ENCODE data around the gene PLPPR2.

The PLPPR2 gene

DNA sequence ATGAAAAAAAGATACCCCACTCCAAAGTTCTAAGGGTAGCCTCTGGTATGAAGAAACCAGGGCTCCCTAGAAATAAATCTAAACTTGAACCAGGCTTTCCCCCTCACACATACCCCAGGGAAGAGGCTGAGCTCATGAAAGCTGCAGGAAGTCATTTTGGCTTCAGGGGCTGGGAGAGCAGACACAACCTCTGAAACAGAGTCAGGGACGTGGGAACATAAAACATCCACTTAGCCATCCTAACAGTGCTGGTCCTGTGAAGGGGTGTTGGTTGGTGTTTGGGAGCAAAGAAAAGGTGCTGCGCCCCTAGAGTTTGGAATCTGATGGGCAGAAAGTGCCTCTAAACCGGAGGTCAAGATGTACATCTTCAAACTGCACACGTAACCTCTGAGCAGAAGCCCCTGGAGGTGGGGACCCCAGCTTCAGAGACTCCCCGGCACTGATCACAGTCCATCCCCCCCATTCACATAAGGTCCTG lies 31.6 kb upstream of the PLPPR2 start:
- DNase-seq (ENCODE audit: low spot score), result no peak
- TF ChIP-seq, protein P1, sequence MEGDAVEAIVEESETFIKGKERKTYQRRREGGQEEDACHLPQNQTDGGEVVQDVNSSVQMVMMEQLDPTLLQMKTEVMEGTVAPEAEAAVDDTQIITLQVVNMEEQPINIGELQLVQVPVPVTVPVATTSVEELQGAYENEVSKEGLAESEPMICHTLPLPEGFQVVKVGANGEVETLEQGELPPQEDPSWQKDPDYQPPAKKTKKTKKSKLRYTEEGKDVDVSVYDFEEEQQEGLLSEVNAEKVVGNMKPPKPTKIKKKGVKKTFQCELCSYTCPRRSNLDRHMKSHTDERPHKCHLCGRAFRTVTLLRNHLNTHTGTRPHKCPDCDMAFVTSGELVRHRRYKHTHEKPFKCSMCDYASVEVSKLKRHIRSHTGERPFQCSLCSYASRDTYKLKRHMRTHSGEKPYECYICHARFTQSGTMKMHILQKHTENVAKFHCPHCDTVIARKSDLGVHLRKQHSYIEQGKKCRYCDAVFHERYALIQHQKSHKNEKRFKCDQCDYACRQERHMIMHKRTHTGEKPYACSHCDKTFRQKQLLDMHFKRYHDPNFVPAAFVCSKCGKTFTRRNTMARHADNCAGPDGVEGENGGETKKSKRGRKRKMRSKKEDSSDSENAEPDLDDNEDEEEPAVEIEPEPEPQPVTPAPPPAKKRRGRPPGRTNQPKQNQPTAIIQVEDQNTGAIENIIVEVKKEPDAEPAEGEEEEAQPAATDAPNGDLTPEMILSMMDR (conservative IDR thresholded peaks at IDR 0.05; ENCODE audit: low read depth), result no peak
- H3K27ac ChIP-seq, result peak overlapping the region; percentile 95
- ChIA-PET POLR2A (ENCODE audit: low non-redundant PET) (interaction anchor here (0.6 to 0.7 kb wide), 2 partner anchors 12 to 99 kb away, joined by 3 to 5 read pairs; no protein-coding TSS in a partner anchor), CTCF (interaction anchor here (0.5 to 0.9 kb wide), 2 partner anchors 30 to 463 kb away, joined by 4 to 5 read pairs; no protein-coding TSS in a partner anchor)

DNA sequence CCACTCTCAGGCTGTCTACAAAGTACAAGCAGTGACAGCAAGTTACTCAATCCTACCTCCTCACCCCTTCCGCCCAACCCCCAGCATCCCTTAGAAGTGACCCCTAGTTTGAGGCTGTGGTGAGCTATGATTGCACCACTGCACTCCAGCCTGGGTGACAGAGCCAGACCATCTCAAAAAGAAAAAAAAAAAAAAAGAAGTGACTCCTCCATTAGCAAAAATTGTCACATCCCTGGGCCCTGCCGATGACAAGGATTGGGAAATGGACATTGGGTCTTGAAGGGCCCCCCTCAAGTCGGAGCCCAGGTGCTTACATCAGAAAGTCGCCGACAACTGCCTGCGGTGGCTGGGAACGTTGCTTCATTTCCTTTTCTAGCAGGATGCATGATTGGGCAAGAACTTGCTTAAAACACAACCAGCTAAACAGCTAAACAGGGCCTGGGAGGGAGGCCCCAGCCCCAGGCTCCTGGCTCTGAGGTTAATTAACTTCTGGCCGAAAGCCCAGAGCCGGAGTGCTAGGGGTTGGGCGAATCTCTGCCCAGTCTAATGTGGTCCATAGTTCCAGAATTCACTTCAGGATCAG lies 31.1 kb upstream of the PLPPR2 start:
- ChIA-PET CTCF (interaction anchor here (0.7 to 1.3 kb wide), 4 partner anchors 28 to 158 kb away, joined by 3 to 5 read pairs (median 4); partner anchors contain the start of gene TSPAN16), POLR2A (ENCODE audit: low non-redundant PET) (interaction anchor here (0.6 to 0.7 kb wide), 2 partner anchors 12 to 98 kb away, joined by 3 to 5 read pairs; no protein-coding TSS in a partner anchor)
- DNase-seq (ENCODE audit: low spot score), result peak; percentile 94
- TF ChIP-seq, protein P1 (conservative IDR thresholded peaks at IDR 0.05; ENCODE audit: low read depth), result no peak
- peak overlapping the region; percentile 95 for H3K27ac ChIP-seq

DNA sequence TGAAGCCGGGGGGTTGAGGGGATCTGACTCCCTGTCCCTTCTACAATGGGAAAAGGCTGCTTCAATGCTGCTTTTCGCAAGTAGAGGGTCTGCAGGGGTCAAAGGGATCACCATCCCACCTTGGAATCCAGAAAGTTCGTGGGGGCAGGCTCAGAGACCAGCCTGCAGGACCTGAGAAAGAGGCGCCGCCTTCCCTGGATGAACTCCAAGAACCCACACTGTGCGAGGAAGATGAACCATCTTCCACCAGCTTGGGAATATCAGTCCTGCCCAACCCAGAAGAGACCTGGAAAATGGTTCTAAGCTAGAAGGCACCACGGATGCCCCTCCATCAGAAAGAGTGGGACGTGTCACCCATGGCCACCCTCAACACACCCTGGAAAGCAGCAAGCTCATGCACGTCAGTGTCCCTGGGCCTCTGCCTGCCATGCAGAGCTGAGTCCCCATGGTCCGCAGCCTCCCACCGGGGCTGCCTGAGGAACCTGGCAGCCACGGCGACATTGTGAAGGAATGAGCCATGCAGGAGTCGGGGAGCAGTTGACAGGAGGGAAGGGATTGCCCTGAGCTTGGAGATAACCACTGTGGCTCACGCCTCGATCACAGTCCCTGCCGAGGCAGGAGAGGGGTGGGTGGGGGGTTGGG lies 30.4 kb upstream of the PLPPR2 start:
- TF ChIP-seq, protein P1 (conservative IDR thresholded peaks at IDR 0.05; ENCODE audit: low read depth), result no peak
- ChIA-PET CTCF (interaction anchor here (0.7 to 1.3 kb wide), 3 partner anchors 29 to 158 kb away, joined by 3 to 4 read pairs (median 3); partner anchors contain the start of gene TSPAN16), POLR2A (ENCODE audit: low non-redundant PET) (no interaction called here)
- no peak for DNase-seq (ENCODE audit: low spot score)
- peak overlapping the region; percentile 95 for H3K27ac ChIP-seq

DNA sequence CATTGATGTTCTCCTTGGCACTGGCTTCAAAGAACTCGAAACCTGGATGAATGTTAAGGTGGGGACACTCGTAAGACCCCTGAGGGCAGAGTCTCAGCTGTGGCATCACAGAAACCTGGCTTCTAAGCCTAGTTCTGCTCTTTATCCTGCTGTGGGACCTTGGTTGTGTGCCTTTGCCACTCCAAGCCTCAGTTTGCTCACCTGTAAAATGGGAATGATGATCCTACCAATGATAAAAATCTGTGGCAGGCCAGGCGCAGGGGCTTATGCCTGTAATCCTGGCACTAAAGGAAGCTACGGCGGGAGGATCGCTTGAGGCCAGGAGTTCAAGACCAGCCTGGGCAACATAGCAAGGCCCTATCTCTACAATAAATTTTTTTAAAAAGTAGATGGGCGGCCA lies 29.7 kb upstream of the PLPPR2 start:
- TF ChIP-seq, protein P1 (conservative IDR thresholded peaks at IDR 0.05; ENCODE audit: low read depth), result no peak
- DNase-seq (ENCODE audit: low spot score), result no peak
- H3K27ac ChIP-seq, result peak overlapping the region; percentile 95
- ChIA-PET CTCF (interaction anchor here (1.3 kb wide), 1 partner anchor 32 kb away, joined by 3 read pairs; no protein-coding TSS in a partner anchor), POLR2A (ENCODE audit: low non-redundant PET) (interaction anchor here (0.5 kb wide), 1 partner anchor 404 kb away, joined by 3 read pairs; no protein-coding TSS in a partner anchor)

DNA sequence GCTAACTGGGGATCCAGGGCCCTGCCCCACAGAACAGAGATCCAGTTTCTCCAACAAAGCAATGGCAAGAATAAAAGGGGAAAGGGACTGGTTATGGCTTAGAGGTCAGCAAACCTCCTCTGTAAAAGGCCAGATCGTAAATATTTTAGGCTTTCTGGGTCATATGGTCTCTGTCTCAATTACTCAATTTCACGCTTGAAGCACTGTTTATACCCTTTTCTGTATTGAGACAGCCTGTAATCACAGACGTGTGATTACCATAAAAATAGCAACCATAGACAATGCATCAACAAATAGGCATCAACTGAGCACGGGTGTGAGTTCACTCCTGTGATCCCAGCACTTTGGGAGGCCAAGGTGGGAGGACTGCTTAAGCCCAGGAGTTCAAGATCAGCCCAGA lies 25.1 kb upstream of the PLPPR2 start:
- POLR2A ChIA-PET (ENCODE audit: low non-redundant PET), result no interaction called here
- TF ChIP-seq, protein P1 (conservative IDR thresholded peaks at IDR 0.05; ENCODE audit: low read depth), result no peak
- CTCF ChIA-PET, result no interaction called here
- H3K27ac ChIP-seq, result peak overlapping the region; percentile 33; the same call in 1 of the 2 replicates
- DNase-seq (ENCODE audit: low spot score), result no peak

DNA sequence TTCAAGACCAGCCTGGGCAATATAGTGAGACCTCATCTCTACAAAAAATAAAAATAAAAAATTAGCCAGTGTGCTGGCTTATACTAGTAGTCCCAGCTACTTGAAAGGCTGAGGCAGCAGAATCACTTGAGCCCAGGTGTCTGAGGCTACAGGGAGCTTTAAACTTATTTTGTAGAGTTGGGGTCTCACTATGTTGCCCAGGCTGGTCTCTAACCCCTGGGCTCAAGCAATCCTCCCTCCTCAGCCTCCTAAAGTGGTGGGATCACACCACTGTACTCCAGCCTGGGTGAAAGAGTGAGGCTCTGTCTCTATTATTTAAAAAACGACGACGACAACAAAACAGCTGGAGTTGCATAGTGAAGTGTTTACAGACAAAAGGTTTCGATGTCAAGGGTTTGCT lies 23.7 kb upstream of the PLPPR2 start:
- 0 out of 2 replicates have a peak overlapping the region, but pooled peaks have one; percentile 33 for H3K27ac ChIP-seq
- TF ChIP-seq, protein P1 (conservative IDR thresholded peaks at IDR 0.05; ENCODE audit: low read depth), result no peak
- CTCF ChIA-PET, result interaction anchor here (0.9 kb wide), 1 partner anchor 38 kb away, joined by 4 read pairs; no protein-coding TSS in a partner anchor
- POLR2A ChIA-PET (ENCODE audit: low non-redundant PET), result no interaction called here
- no peak for DNase-seq (ENCODE audit: low spot score)
